Dedifferentiated amniotic fluid mesenchymal stem cell (primary cell): ENCODE results near the gene PLEKHM3.

ENCODE experiments used
- DNase-seq: peaks from one replicate; pipeline ENCODE4 v3.0.0-alpha.2; 2016; ENCODE audit errors: extremely low spot score

The PLEKHM3 gene

DNA sequence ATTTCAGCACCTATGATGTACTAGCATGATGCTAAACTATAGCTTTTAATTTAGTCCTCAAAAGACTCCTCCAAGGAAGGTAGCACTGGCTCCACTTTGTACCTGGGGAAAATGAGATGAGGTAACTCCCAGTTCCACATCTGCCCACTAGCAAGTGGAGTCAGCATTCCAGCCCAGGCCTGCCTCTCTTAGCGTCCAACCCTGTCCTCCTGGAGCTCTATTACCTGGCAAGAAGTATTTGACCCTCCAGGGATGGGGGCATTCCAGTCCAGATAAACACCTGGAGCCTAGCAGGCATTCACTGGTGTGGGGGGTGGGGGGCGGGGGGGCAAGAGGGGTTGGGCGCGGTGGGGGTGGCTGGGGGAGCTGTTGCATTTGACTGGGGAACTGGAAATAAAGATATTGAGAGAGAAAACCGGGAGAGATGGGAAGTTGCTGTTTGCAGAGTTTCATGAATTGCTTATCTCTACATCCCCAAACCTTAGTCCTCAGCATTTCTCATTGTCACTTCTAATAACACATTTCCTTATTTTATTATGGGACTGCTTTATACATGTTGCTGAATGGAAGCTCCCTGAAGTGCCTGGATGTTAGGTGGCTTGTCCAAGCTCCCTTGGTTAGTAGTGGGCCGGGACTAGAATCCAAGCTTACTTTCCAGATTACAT is 233.6 kb downstream of the PLEKHM3 start:
- no peak for DNase-seq

DNA sequence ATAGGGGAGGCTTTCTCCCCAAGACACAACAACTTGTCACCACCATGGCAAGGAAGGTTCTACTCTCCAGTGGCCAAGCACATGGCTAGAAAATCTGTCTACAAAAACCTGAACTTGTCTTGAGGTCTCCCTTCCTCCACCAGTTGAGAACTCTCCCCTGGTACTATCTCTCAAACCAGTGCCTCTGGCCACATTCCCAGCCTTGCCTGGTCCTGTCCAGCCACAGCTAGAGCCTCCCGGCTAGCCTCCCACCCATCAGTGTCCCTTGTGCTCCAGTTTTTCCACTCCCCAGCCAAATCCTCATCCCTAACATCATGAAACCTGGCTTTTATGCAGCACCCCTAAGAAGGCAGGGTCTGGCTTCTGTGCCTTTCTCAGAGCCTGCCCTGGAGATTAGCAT is 234.4 kb downstream of the PLEKHM3 start:
- no peak for DNase-seq

DNA sequence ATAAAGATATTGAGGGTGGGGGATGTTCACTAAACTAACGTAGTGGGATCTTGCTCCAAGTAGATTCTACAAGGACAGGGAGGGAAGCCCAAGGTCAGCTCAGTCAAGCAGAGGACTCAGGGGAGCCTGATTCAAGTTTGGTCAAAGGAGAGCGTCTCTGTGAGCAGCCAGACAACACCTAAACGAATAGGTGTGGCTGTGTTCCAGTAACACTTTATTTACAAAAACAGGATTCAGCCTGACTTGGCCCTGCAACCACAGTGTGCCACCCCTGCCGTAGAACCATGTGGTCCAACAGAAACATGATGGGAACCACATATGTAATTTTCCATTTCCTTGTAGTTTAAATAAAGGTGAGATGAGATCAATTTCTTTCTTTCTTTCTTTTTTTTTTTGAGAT is 237.5 kb downstream of the PLEKHM3 start:
- no peak for DNase-seq

DNA sequence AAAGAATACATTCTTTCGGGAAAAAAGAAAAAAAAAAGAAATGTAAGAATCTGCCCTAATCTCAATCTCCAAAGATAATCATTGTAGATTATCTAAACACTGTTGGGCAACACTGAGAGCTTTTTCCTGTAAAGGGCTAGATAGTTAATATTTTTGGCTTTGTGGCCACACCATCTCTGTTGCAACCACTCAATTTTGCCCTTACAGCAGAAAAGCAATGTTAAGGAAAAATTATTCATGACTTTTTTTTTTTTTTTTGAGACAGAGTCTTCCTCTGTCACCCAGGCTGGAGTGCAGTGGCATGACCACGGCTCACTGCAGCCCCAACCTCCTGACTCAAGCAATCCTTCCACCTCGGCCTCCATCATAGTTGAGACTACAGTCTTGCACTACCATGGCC is 238.3 kb downstream of the PLEKHM3 start:
- no peak for DNase-seq

DNA sequence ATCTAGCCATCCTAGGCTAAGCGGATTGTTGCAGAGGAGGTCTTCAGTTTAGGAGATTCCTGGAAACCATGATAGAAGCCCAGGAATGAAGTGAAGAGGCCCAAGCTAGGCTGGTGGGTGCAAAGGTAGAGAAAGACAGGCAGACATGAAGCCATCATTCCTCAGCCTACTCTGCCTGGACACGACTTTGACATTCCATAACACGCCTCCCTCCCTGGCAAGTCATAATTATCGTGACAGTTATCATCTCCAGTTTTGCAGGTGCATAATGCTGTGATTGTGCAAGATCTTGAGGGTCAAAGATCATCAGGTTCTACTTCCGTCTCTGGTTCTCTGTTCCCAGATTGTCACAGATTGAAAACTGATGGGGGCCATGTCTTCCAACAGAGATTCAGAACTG is 240.4 kb downstream of the PLEKHM3 start:
- DNase-seq, result no peak

DNA sequence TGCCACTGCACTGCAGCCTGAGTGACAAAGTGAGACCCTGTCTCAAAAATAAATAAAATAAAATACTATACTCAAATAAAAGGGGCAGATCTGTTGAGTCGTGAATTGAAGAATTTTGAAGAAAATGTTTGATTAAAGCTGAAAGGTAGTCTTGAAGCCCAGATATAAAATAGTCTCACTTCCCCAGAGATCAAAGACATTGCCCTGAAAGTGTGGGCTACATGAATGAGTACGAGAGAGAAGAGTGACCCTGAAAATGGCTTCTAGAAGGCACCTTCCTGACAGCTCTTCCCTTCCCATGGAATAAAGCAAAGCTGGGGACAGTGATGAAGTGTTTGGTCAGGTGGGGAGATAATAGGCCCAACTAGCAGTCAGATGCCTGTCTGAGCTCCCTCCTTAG is 241.8 kb downstream of the PLEKHM3 start:
- no peak for DNase-seq

DNA sequence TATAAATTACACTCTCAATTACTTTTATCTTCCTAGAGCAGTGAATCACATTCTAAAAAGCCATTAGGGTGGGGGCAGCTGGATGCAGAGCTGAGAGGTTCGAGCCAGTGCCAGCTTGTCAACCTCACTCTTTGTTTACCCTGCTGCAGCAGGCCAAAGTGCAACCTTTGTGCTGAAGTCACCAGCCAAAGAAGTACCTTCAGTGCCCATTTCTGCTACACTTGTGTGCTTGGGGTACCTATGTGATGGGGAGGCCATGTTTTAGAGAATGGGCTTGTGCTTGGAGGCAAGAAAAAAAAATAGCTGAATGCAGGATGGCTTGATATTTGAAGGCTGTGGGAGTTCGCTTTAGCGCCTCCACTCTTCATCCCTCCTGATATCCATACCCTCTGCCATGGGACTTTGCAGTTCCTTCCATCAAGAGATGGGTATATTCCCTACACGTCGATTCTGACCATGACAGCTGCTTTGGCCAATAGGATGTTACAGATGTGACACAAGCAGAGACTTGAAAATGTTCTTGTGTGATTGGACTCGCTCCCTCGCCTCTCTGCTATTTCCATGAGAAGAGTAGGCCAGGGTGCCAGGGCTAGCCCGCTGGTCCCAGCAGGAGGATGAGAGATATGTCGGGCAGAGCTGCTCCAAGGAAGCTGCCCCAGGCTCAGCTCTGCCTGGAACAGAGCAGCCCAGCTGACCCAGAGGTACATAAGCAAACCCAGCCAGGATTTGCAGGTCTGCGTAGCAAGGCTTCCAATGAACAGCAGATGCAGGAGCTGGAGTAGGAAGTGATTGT is 242.9 kb downstream of the PLEKHM3 start:
- DNase-seq, result no peak

DNA sequence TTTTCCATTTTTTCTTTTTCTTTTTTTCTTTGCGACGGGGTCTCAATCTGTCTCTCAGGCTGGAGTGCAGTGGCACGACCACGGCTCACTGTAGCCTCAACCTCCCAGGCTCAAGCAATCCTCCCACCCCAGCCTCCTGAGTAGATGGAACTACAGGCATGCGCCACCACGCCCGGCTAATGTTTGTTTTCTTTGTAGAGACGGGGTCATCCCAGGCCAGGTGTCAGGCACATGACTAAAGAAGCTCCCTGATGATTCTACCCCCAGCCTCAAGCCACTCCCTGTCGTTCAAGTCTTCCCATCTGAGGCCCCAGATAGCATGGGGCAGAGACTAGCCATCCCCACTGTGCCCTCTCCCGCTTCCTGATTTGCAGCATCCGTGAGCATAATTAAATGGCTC is 245.8 kb downstream of the PLEKHM3 start:
- no peak for DNase-seq

DNA sequence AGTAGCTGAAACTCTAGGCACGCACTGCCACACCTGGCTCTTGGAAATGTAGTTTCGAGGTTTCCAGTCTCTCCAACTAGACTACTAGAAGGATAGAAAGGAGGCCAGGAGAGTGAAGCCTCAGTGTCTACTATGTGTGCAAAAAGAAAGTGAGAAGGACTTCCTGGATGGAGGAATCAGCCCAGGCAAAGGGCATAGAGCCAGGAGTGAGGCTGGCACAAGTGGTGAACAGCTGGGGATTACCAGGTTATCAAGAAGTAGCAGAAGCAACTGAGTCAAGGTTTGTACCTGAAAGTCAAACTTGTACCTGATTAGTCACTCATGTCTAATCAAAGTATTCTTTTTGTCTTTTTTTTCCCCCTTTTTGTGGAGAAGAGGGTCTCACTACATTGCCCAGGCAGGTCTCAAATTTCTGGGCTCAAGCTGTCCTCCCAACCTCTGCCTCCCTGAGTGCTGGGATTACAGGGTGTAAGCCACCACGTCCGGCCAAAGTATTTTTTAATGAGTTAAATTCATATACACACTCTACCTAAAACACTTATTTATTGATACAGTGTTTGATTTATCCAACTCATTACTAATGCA is 246.9 kb downstream of the PLEKHM3 start:
- DNase-seq, result no peak

DNA sequence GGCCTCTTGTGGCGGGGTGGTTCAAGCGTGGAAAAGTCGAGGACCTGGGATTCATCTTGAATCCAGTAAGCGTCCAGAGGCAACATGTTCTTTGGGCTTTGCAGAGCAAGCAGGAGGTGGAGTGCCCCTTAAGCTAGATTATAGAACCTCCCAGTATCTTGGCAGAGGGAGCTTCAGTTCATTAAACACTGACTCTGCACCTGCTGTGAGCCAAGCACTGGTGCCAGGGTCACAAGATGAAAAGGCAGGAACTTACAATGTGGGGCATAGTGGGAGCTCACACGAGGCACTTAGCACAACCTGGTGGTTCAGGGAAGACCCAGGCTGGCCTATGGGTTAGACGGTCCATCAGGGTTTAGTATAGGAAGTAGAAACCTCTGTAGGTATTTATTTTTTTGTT is 248.2 kb downstream of the PLEKHM3 start:
- no peak for DNase-seq

DNA sequence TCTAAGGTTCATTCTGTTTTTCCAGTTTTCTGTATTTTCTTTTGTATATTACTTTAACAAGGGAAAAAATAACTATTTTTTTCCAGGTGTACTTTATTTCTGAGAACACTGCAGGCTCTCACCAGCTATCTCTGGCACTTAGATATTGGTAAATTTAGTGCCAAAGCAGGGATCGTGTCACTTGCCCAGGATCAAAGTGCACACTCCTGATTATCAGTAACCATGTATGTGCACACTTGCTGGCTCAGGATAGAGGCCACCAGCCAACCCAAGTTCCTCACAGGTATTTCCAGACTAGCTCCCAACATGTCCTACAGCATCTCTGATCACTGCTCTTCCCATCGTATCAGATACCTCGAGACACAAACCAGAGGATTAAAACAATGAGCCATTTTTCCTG is 249.9 kb downstream of the PLEKHM3 start:
- no peak for DNase-seq

DNA sequence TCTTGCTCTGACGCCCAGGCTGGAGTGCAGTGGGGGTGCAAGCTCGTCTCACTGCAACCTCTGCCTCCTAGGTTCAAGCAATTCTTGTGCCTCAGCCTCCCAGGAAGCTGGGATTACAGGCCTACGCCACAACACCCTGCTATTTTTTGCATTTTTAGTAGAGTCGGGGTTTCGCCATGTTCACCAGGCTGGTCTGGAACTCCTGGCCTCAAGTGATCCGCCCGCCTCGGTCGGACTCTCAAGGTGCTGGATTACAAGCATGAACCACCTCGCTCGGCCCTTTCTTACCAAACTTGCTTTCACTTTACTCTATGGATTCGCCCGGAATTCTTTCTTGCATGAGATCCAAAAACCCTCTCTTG is 252.5 kb downstream of the PLEKHM3 start:
- DNase-seq, result no peak

DNA sequence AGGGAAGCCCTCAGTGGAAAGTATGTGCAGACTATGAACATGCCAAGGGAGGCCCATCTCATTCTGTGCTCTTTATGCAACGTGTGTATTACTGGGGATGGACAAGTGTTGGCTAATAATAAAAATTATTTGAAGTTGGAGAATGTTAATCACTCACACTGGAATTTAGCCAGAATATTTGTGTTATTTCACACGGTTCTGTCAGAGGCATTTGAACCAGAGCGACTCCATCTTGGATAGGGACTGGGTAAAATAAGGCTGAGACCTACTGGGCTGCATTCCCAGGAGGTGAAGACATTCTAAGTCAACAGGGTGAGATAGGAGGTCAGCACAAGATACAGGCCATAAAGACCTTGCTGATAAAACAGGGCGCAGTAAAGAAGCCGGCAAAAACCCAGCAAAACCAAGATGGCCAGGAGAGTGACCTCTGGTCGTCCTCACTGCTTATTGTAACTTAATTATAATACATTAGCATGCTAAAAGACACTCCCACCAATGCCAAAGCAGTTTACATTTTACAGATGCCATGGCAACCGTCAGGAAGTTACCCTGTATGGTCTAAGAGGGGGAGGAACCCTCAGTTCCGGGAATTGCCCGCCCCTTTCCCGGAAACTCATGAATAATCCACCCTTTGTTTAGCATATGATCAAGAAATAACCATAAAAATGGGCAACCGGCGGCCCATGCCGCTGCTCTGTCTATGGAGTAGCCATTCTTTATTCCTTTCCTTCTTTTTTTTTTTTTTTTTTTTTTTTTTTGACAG is 253.1 kb downstream of the PLEKHM3 start:
- DNase-seq, result no peak

DNA sequence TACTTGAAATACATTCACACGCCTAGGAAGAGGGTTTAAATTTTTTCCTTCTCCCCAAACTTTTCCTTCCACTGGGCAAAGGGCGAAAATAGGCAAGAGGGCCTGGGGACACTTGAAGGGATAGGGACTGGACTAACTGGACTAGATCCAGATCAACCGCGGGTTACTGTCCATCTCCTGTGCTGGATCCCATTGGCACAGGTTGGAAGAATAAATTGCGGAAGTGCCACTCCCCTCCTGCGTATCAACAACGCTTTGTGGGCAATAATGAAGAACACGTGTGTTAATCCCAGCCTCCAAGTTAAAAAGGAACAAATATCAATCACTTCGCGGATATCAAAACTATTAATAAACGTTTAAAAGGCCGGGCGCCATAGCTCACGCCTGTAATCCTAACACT is 253.9 kb downstream of the PLEKHM3 start:
- DNase-seq, result no peak
